Measurements from ENCODE around the gene GLYATL3. TPM values are rescaled to one million over a fixed set of nuclear protein-coding genes. Genes with fewer than 3 reads are reported as not detected.

GLYATL3 gene
- total and polyA plus RNA-seq, 11 donors: not detected

DNA sequence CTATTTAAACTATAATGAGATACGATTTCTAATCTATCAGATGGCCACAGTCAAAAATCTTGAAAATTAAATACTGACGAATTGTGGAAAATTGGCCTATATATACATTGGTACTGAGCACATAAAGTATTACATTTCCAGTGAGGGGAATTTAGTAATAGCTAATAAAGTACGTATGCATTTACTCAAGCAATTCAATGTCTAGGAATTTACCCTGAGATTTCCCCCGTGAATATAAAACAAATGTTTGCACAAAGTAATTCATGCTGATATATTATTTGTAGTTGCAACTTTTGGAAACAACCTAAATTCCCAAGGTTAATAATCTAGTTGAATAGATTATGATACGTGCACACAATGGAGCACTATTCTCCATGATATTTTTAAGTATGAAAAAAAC lies 36.1 kb downstream of the GLYATL3 start:
- Histone ChIP-seq H3K27ac (no peak overlapping the region), H3K9me3 (no peaks in the 10 kb centered on the region), H3K36me3 (no peaks in the 10 kb centered on the region), H3K4me3 (no peak overlapping the region), H3K27me3 (peaks cover 0 to 3% (median 0%) of the 10 kb centered on the region in 9 donors), H3K4me1 (no peaks in the 10 kb centered on the region)
- TF ChIP-seq CTCF (IDR thresholded peaks at IDR 0.05): no peak
- TF ChIP-seq POLR2A (IDR thresholded peaks at IDR 0.05): no peak
- DNase-seq (no peak), ATAC-seq (no peak)
- intact Hi-C loops (cut with DNase I): loop anchor here in 3 of 10 donors (5.0 to 10.0 kb wide), 3 partner anchors 69 to 319 kb away; no protein-coding TSS in a partner anchor
- 88 to 91% (median 89%) methylated on average over 5 of the region's 5 CpGs for WGBS, 4 donors

DNA sequence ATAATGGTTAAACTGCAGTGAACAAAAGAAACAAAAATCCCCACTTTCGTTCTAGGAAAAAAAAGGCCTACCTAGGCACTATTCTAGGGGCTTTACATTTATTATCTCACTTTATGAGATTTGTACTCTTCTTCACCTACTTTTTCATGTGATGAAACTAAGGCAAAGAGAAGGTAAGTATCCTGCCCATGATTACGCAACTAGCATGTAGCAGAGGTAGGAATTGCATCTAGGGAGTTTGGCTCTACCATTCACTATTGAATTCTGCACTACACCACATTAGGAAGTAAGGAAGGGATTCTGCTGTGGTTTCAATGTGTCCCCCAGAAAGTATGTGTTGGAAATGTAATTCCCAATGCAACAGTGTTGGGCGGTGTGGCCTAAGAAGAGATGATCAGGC lies 39.4 kb downstream of the GLYATL3 start:
- no peaks in the 10 kb centered on the region for H3K9me3 ChIP-seq
- no peak for TF ChIP-seq CTCF (IDR thresholded peaks at IDR 0.05)
- no peak for TF ChIP-seq POLR2A (IDR thresholded peaks at IDR 0.05)
- DNase-seq (no peak), ATAC-seq (no peak)
- intact Hi-C loops (cut with DNase I): loop anchor here in 3 of 10 donors (5.0 to 10.0 kb wide), 3 partner anchors 66 to 316 kb away; no protein-coding TSS in a partner anchor
- 96 to 99% (median 97%) methylated on average over 3 of the region's 3 CpGs for whole genome bisulfite sequencing, 4 donors
- H3K27me3 ChIP-seq: no peaks in the 10 kb centered on the region
- H3K4me3 ChIP-seq: no peak overlapping the region
- H3K27ac ChIP-seq: no peak overlapping the region
- no peaks in the 10 kb centered on the region for H3K4me1 ChIP-seq
- H3K36me3 ChIP-seq: no peaks in the 10 kb centered on the region

DNA sequence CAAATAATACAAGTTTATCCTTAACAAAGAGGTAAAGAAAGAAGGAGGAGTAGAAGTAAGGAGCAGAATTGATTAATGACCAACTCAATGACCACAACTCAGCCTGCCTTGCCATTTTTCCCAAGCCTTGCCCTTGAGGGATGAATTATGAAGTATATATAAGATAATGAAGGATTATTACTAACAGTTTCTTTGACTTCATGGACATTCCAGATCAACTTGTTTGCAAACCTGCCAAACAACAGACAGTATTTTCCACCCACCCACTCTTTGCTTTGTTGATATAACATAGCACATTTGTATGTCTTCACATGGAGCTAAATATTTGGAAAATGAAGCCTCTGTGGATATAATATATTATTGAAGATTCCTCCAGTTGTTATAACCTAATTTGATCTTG lies 40.9 kb downstream of the GLYATL3 start:
- no peaks in the 10 kb centered on the region for H3K9me3 ChIP-seq
- DNase-seq (no peak), ATAC-seq (no peak)
- H3K4me3 ChIP-seq: no peak overlapping the region
- H3K4me1 ChIP-seq: no peaks in the 10 kb centered on the region
- no peaks in the 10 kb centered on the region for H3K36me3 ChIP-seq
- intact Hi-C loops (cut with DNase I): no loop called here
- TF ChIP-seq POLR2A (IDR thresholded peaks at IDR 0.05) (no peak), CTCF (IDR thresholded peaks at IDR 0.05) (no peak)
- no peak overlapping the region for H3K27ac ChIP-seq
- no peaks in the 10 kb centered on the region for H3K27me3 ChIP-seq

- H3K4me1 ChIP-seq: no peaks in the 10 kb centered on the region
- no peaks in the 10 kb centered on the region for H3K27me3 ChIP-seq
- H3K36me3 ChIP-seq: no peaks in the 10 kb centered on the region
- no peak for TF ChIP-seq CTCF (IDR thresholded peaks at IDR 0.05)
- TF ChIP-seq POLR2A (IDR thresholded peaks at IDR 0.05): no peak
- no peak overlapping the region for H3K27ac ChIP-seq
- no peak for ATAC-seq
- 50 to 62% (median 54%) methylated on average over 1 of the region's 1 CpG for WGBS, 4 donors
- H3K9me3 ChIP-seq: no peaks in the 10 kb centered on the region
- no peak for DNase-seq
- intact Hi-C loops (cut with DNase I): no loop called here
- no peak overlapping the region for H3K4me3 ChIP-seq
These were observed 41.5 kb downstream of the GLYATL3 start for GRCh38 chr6:49541210-49541724.

Measured in heart left ventricle (tissue), 16 donors.